ENCODE results near the gene ANAPC4.

ANAPC4 gene

DNA sequence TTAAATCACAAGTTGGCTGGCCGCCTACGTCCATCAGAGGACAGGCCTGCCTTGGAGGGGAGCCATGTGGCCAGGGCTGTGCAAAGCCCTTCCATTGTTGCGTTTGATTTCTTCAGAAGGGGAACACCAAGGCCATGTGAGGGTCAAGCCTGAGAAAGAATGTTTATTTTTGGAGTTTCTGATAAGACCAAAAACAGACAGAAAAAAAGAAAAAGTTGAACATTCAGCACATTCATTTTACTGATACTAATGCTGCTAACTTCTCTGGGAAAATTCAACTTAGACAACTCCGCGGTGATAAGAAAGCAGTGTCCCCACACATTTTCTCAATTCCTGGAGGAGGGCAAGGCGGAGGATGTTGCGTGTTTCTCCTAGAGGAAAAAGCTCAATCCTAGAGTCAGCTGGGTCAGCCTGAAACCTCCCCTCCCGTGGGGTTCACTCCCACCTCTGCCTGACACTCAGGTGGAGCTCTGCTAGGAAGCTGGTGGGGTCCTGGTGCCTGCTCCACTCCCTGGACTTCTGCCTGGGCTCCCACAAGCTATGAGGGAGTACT lies 63.5 kb downstream of the ANAPC4 start:
- no peak for DNase-seq

DNA sequence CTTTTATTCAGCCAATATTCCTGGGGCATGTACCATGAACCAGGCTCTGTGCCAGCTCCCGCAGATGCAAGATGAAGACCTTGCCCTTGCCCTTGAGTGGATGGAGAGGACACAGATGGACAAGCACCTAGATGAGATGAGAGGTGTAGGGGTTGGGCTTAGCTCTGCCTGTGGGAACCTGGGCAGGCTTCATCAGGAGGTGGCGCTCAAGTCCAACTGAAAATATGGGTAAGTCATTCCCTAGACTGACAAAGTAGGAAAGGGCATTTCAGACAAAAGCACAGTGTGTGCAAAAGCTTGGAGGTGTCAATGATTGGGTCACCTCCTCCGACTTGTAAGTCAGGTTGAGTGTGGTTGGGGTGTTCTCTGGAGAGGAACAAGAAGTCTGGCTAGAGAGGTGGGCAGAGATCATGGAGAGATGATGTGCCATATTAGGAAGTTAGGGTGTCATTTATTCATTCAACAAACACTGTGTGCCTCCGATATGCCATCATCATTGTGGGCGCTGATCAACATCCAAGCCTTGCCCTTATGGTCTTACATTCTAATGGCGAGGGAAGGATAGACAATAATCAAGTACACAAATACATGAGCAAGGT lies 64.6 kb downstream of the ANAPC4 start:
- DNase-seq: peak; percentile 41

DNA sequence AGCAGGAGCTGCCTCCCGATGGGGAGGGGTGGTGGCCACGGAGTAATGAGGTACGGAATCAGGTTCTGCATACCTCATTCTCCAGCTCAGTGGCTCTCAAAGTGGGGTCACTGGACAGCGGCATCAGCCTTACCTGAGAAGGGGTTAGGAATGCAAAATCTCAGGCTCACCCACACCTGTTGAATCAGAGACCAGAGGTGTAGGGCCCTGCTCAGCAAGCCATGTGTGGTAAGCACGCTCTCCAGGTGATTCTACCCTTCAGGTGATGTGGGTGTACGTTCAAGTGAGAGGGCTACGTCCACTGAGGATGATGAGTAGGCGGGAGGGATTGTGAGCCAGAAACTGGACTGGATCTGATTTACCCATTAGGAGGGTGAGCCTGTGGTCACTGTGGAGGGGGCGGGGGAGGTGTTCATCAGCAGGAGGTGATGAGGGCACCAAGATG lies 65.8 kb downstream of the ANAPC4 start:
- no peak for DNase-seq

DNA sequence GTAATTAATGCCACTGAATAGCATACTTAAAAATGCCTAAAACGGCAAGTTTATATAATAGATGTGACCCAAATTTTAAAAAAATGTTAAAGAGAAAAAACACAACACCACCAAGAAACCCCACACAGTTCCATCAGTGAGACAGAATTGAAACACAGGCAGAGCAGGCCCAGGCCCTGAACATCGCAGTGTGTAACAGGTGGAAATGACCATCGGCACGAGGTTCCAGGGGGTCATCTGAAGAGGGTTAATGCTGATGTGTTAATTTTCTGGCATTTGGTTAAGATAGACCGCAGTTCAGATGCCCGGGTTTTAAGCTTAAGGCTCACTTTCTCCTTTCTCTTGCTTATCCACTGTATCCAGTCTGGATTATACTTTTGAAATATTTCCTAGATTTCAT lies 66.8 kb downstream of the ANAPC4 start:
- DNase-seq: no peak

DNA sequence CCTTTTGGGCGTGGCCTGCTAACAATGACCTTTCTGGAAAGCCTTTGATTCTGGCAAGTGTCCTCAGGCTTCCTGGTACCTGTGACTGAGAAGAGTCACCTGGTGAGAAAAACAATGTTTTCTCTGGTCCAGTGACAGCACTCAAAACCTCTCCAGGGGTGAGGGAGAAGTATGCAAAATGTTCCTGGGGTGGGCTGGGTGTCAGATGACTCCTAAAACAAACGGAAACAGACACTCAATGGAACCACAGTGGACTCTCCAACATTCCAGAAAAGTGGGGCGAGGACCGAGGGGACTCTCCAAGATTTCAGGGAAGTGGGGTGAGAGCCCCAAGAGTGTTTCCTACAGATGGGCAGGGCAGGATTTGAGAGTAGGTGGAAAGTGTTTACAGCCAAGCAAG lies 69.5 kb downstream of the ANAPC4 start:
- no peak for DNase-seq

DNA sequence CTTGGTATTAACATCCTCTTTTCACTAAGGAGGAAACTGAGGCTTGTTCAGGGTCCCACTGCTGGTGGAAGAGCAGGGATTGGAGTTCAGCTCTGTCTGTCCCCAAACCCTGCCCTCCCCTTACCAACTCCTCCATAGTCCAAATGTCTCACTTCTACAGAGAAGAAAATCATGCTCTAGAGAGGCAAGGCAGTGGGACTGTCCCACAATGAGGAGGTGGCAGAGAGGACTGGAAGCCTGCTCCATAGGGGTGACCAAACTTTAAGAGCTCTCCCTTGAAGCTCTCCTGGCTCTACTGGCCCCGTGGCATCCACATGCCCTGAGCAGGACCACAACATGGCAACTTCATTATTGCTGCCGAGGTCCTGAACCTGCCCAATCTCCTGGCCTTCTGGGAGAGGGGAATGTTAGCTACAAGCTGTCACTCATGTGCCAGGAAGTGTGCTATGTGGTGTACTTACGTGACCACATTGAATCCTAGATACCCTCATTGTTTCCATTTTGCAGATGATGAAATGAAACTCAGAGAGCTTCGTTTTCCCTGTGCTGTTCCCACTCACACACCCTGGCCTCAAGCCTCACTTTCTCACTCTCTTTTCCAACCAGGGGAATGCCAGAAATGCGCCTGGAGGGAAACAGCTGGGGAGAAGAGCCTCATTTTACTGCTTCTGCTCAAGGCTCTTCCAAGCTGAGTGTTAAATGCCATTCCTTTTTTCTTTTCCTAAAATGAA lies 71.5 kb downstream of the ANAPC4 start:
- no peak for DNase-seq

DNA sequence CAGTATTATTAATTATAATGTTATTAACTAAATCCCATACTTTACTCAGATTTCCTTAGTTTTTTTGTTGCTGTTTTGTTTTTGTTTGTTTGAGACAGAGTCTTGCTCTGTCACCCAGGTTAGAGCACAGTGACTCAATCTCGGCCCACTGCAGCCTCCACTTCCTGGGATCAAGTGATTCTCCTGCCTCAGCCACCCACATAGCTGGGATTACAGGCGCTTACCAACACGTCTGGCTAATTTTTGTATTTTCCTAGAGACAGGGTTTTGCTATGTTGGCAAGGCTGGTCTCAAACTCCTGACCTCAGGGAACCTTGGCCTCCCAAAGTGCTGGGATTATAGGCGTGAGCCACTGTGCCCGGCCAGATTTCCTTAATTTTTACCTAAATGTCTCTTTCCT lies 72.2 kb downstream of the ANAPC4 start:
- no peak for DNase-seq

DNA sequence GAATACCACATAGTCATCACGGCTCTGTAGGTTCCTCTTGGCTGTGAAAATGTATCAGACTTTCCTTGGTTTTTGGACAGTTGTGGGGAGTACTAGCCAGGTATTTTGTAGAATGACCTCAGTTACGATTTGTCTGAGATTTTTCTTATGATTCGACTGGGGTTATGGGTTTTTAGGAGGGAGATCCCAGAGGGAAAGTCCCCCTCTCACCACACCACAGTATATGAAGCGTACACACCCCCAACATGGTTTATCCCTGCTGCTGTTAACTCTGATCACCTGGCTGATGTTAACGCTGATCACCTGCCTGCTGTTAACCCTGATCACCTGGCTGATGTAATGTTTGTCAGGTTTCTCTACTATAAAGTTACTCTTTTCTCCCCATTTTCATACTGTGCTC lies 72.6 kb downstream of the ANAPC4 start:
- DNase-seq: no peak

DNA sequence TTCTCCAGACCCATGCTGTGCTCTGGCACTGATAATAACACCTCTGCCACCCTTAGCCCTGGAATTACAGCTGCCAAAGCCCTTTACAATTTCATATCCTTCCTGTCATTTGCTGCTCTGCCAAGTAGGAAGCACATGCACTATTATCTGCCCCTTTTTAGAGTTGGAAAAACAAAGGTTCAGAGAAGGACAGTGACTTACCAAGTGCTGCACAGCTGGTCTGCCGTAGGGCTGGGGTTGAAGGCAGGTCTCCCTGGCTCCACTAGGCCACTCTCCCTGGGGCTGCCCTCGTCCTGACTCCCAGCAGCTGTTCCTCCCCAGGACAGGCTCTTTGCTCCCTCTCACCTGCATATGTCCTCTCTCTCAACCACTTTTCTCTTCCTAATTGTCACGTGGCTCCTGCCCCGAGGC lies 73.4 kb downstream of the ANAPC4 start:
- DNase-seq: no peak

DNA sequence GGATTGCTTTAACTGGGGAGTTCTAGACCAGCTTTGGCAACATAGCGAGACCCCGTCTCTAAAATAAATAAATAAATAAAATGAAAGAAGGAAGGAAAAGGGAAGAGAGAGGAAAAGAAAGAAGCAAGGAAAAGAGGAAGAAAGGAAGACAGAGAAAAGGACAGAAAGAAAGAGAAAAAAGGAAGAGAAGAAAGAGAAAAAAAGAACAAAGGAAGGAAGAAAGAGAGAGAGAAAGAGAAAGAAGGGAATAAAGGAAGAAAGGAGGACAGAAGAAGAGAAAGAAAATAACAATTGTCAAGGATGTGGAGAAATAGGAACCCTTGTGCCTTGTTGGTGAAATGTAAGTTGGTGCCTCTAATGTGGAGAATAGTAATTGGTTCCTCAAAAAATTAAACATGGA lies 74.6 kb downstream of the ANAPC4 start:
- no peak for DNase-seq

DNA sequence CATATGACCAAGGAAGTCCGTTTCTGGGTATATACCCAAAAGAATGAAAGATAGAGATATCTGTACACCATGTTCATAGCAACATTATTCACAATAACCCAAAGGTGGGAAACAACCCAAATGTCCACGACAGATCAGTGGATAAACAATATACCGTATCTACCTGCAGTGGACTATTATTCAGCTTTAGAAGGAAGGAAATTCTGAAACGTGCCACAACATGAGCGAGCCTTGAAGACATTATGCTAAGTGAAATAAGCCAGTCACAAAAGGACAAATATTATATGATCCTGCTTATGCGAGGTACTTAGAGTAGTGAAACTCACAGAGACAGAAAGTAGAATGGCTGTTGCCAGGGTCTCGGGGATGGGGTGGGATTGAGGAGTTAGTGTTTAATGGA lies 75.0 kb downstream of the ANAPC4 start:
- no peak for DNase-seq

DNA sequence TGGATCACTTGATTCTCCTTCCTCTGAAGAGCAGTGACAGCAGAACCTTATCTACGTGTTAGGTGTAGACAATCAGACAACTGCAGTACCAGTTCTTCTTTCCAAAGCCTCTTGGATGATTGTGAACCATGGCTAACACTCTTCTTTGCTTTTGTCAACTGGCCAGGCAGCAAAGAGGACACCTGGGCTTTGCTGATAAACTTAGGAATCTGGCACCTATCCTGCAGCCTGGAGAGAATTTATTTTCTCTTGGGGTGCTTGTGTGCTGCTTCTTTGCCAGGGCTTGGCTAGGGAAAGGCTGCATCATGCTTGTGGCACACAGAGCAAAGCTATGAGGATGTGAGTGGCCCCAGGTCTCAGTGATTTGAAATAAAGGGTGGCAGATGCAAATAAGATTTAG lies 77.4 kb downstream of the ANAPC4 start:
- DNase-seq: no peak

DNA sequence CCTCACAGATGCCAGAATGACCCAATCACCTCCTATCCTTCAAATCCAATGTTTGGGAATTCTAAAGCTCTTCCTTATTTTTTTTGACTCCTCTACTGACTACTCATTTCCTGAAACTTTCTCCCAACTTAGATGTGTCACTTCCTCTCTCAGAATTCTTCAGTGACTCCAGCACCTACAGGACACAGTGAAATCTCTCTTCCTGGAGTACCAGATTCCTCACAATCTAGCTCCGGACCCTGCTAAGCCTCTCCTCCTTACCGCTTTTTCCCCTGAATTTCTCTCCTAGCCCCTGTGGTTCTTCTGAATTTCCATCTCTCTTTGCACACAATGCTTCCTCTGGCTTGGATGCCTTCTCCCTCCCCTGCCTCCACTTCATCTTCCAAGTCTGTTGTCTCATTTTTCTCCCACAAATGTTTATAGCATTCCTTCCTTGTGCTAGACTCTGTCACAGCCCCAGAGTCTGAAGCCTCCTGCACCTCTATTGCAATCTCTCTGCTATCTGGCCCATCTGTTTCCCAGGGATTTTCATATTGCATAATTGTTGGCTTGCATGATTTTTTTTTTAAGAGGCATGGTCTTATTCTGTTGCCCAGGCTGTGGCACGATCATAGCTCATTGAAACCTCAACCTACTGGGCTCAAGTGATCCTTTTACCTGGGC lies 80.1 kb downstream of the ANAPC4 start:
- DNase-seq: no peak

DNA sequence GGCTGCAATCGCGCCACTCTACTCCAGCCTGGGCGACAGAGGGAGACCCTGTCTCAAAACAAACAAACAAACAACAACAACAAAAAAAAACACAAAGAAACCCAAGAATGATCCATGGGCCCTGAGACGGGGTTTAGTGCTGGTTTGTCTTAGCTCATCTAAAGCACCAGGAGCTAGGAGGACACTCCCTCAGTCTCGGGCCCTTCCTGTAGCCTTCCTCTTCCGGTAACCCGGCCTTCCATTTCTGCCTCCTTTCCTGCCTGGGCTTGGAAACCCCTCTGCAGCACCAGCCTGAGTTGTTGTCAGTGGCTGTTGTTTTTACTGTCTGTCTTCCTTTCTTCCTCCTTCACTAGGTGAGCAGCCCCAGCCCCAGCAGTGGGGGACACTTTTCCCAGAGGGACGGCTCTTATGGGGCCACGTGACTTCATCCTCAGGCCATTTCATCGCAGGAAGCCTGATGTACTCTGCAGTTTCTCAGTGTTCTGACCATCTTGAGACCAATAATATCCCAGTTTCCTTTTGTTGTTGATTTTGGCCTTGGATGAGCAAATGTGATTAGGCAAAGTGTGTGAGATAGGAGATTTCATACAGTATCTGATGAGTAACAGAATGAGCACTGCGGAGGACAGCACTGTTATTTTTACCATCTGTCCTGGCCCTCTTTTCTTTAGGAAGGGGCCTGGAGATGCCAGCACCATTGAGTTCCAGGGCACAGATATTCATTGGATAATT lies 90.1 kb downstream of the ANAPC4 start:
- no peak for DNase-seq

DNA sequence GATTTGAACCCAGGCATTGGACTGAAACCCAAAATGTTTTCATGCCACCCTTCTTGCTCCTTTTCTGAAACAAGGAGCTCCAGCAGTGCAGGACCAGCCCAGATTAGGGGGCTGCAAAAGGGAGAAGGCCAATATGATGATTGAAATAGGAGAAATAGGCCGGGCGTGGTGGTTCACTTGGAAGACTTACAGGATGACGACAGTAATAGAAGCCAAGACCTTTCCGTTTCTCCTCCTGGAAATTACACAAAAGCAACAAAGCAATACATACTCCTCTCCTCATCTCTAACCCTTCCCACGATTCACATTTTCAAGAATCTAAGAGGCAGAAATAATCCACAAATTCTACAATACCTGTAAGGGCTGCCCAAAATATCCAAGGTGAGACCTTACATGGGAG lies 90.8 kb downstream of the ANAPC4 start:
- DNase-seq: no peak
